ENCODE results near the gene BARHL1.

The BARHL1 gene

GRCh38 chr9:132575005-132575609 lies 7.3 kb upstream of the BARHL1 start:
- Histone ChIP-seq H3K27ac (no peak overlapping the region), H3K4me2 (no peak overlapping the region), H3K36me3 (ENCODE audit: insufficient read depth) (no peaks in the 10 kb centered on the region), H2AFZ (ENCODE audit: low read depth) (no peak overlapping the region), H4K20me1 (ENCODE audit: insufficient read depth) (no peaks in the 10 kb centered on the region), H3K4me3 (IDR thresholded peaks at IDR 0.05; ENCODE audit: insufficient read depth, low read depth, low read length) (no peak overlapping the region), H3K79me2 (ENCODE audit: insufficient read depth, low read depth) (no peaks in the 10 kb centered on the region), H3K27me3 (ENCODE audit: insufficient read depth, low read depth) (peaks cover 4% of the 10 kb centered on the region; the same call in 1 of the 2 replicates), H3K4me1 (ENCODE audit: low read depth, poor library complexity, severe bottlenecking) (no peaks in the 10 kb centered on the region), H3K9ac (no peak overlapping the region)
- TF ChIP-seq CTCF (conservative IDR thresholded peaks at IDR 0.05; ENCODE audit: low read depth, low read length): peak; percentile 74

- H3K79me2 ChIP-seq (ENCODE audit: insufficient read depth, low read depth): no peaks in the 10 kb centered on the region
- H3K9ac ChIP-seq: no peak overlapping the region
- H3K4me2 ChIP-seq: no peak overlapping the region
- no peak overlapping the region for H2AFZ ChIP-seq (ENCODE audit: low read depth)
- no peaks in the 10 kb centered on the region for H3K36me3 ChIP-seq (ENCODE audit: insufficient read depth)
- no peak for TF ChIP-seq CTCF (conservative IDR thresholded peaks at IDR 0.05; ENCODE audit: low read depth, low read length)
- no peak overlapping the region for H3K4me3 ChIP-seq (IDR thresholded peaks at IDR 0.05; ENCODE audit: insufficient read depth, low read depth, low read length)
- no peak overlapping the region for H3K27ac ChIP-seq
- H4K20me1 ChIP-seq (ENCODE audit: insufficient read depth): no peaks in the 10 kb centered on the region
- no peaks in the 10 kb centered on the region for H3K4me1 ChIP-seq (ENCODE audit: low read depth, poor library complexity, severe bottlenecking)
- peaks cover 5% of the 10 kb centered on the region; the same call in 1 of the 2 replicates for H3K27me3 ChIP-seq (ENCODE audit: insufficient read depth, low read depth)
Measured at GRCh38 chr9:132575811-132576210, 6.6 kb upstream of the BARHL1 start.

- H3K4me2 ChIP-seq: no peak overlapping the region
- TF ChIP-seq CTCF (conservative IDR thresholded peaks at IDR 0.05; ENCODE audit: low read depth, low read length): no peak
- H3K36me3 ChIP-seq (ENCODE audit: insufficient read depth): no peaks in the 10 kb centered on the region
- no peaks in the 10 kb centered on the region for H3K4me1 ChIP-seq (ENCODE audit: low read depth, poor library complexity, severe bottlenecking)
- no peak overlapping the region for H3K9ac ChIP-seq
- H4K20me1 ChIP-seq (ENCODE audit: insufficient read depth): no peaks in the 10 kb centered on the region
- H2AFZ ChIP-seq (ENCODE audit: low read depth): no peak overlapping the region
- H3K27ac ChIP-seq: no peak overlapping the region
- no peaks in the 10 kb centered on the region for H3K79me2 ChIP-seq (ENCODE audit: insufficient read depth, low read depth)
- H3K27me3 ChIP-seq (ENCODE audit: insufficient read depth, low read depth): peaks cover 10% of the 10 kb centered on the region; the same call in 1 of the 2 replicates
- H3K4me3 ChIP-seq (IDR thresholded peaks at IDR 0.05; ENCODE audit: insufficient read depth, low read depth, low read length): no peak overlapping the region
Measured at GRCh38 chr9:132577119-132577518, 5.3 kb upstream of the BARHL1 start.

GRCh38 chr9:132578367-132578932 lies 4.0 kb upstream of the BARHL1 start:
- no peak overlapping the region for H2AFZ ChIP-seq (ENCODE audit: low read depth)
- no peak overlapping the region for H3K4me2 ChIP-seq
- TF ChIP-seq CTCF (conservative IDR thresholded peaks at IDR 0.05; ENCODE audit: low read depth, low read length): no peak
- no peak overlapping the region for H3K4me3 ChIP-seq (IDR thresholded peaks at IDR 0.05; ENCODE audit: insufficient read depth, low read depth, low read length)
- H3K27me3 ChIP-seq (ENCODE audit: insufficient read depth, low read depth): peaks cover 10% of the 10 kb centered on the region; the same call in 1 of the 2 replicates
- no peaks in the 10 kb centered on the region for H4K20me1 ChIP-seq (ENCODE audit: insufficient read depth)
- H3K36me3 ChIP-seq (ENCODE audit: insufficient read depth): no peaks in the 10 kb centered on the region
- H3K27ac ChIP-seq: no peak overlapping the region
- H3K4me1 ChIP-seq (ENCODE audit: low read depth, poor library complexity, severe bottlenecking): no peaks in the 10 kb centered on the region
- H3K79me2 ChIP-seq (ENCODE audit: insufficient read depth, low read depth): no peaks in the 10 kb centered on the region
- no peak overlapping the region for H3K9ac ChIP-seq

Measured in KMS-11 (cell line).